Measurements from ENCODE around the gene PPP2R2C. TPM values are rescaled to one million over a fixed set of nuclear protein-coding genes. Genes with fewer than 3 reads are reported as not detected.

PPP2R2C gene
- total and polyA plus RNA-seq, 2 donors (not counting 1 experiment from before 2014, with no cell fraction given): 0.10 to 0.17 TPM

GRCh38 chr4:6389142-6389825 lies 83.1 kb downstream of the PPP2R2C start:
- Histone ChIP-seq H3K4me3 (replicated peaks in 1 of 4; ENCODE audit: control extremely low read depth in 1 of 4, insufficient read depth in 1 of 4, low read depth in 3 of 4, low read length in 4 of 4) (no peak overlapping the region), H3K36me3 (ENCODE audit: control insufficient read depth, insufficient read depth, low read length) (no peaks in the 10 kb centered on the region), H4K20me1 (ENCODE audit: control insufficient read depth, extremely low read depth, insufficient read depth, low read length) (no peaks in the 10 kb centered on the region), H3K27ac (ENCODE audit: insufficient read depth, low read length) (no peak overlapping the region), H2AFZ (ENCODE audit: low read length) (no peak overlapping the region), H3K9me3 (ENCODE audit: control insufficient read depth, insufficient read depth, low read depth, low read length) (no peaks in the 10 kb centered on the region), H3K4me1 (ENCODE audit: control insufficient read depth, extremely low read depth, insufficient read depth, low read length) (no peaks in the 10 kb centered on the region), H3K4me2 (ENCODE audit: extremely low read depth, insufficient read depth, low read length) (no peak overlapping the region), H3K79me2 (ENCODE audit: control insufficient read depth, insufficient read depth, low read length) (no peaks in the 10 kb centered on the region), H3K27me3 (ENCODE audit: control insufficient read depth, insufficient read depth, low read length) (no peaks in the 10 kb centered on the region), H3K9ac (ENCODE audit: insufficient read depth, low read length) (no peak overlapping the region)
- TF ChIP-seq, protein P1, sequence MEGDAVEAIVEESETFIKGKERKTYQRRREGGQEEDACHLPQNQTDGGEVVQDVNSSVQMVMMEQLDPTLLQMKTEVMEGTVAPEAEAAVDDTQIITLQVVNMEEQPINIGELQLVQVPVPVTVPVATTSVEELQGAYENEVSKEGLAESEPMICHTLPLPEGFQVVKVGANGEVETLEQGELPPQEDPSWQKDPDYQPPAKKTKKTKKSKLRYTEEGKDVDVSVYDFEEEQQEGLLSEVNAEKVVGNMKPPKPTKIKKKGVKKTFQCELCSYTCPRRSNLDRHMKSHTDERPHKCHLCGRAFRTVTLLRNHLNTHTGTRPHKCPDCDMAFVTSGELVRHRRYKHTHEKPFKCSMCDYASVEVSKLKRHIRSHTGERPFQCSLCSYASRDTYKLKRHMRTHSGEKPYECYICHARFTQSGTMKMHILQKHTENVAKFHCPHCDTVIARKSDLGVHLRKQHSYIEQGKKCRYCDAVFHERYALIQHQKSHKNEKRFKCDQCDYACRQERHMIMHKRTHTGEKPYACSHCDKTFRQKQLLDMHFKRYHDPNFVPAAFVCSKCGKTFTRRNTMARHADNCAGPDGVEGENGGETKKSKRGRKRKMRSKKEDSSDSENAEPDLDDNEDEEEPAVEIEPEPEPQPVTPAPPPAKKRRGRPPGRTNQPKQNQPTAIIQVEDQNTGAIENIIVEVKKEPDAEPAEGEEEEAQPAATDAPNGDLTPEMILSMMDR (conservative IDR thresholded peaks at IDR 0.05 in 1 of 2, IDR thresholded peaks at IDR 0.05 in 1 of 2; ENCODE audit: low read depth in 1 of 2, low read length in 2 of 2): no peak
- TF ChIP-seq EZH2 (IDR thresholded peaks at IDR 0.05; ENCODE audit: low read length, missing control alignments): no peak
- no peak for DNase-seq (ENCODE audit: low read depth in 2 of 2)

- Histone ChIP-seq H3K4me3 (replicated peaks in 1 of 4; ENCODE audit: control extremely low read depth in 1 of 4, insufficient read depth in 1 of 4, low read depth in 3 of 4, low read length in 4 of 4) (no peak overlapping the region), H3K79me2 (ENCODE audit: control insufficient read depth, insufficient read depth, low read length) (no peaks in the 10 kb centered on the region), H3K27me3 (ENCODE audit: control insufficient read depth, insufficient read depth, low read length) (no peaks in the 10 kb centered on the region), H4K20me1 (ENCODE audit: control insufficient read depth, extremely low read depth, insufficient read depth, low read length) (no peaks in the 10 kb centered on the region), H3K4me1 (ENCODE audit: control insufficient read depth, extremely low read depth, insufficient read depth, low read length) (no peaks in the 10 kb centered on the region), H3K9ac (ENCODE audit: insufficient read depth, low read length) (no peak overlapping the region), H3K4me2 (ENCODE audit: extremely low read depth, insufficient read depth, low read length) (no peak overlapping the region), H3K9me3 (ENCODE audit: control insufficient read depth, insufficient read depth, low read depth, low read length) (no peaks in the 10 kb centered on the region), H3K36me3 (ENCODE audit: control insufficient read depth, insufficient read depth, low read length) (no peaks in the 10 kb centered on the region), H2AFZ (ENCODE audit: low read length) (no peak overlapping the region), H3K27ac (ENCODE audit: insufficient read depth, low read length) (no peak overlapping the region)
- TF ChIP-seq, protein P1 (conservative IDR thresholded peaks at IDR 0.05 in 1 of 2, IDR thresholded peaks at IDR 0.05 in 1 of 2; ENCODE audit: low read depth in 1 of 2, low read length in 2 of 2): no peak
- no peak for TF ChIP-seq EZH2 (IDR thresholded peaks at IDR 0.05; ENCODE audit: low read length, missing control alignments)
- DNase-seq (ENCODE audit: low read depth in 2 of 2): no peak
Observed at GRCh38 chr4:6388713-6389112, 83.7 kb downstream of the PPP2R2C start.

DNA sequence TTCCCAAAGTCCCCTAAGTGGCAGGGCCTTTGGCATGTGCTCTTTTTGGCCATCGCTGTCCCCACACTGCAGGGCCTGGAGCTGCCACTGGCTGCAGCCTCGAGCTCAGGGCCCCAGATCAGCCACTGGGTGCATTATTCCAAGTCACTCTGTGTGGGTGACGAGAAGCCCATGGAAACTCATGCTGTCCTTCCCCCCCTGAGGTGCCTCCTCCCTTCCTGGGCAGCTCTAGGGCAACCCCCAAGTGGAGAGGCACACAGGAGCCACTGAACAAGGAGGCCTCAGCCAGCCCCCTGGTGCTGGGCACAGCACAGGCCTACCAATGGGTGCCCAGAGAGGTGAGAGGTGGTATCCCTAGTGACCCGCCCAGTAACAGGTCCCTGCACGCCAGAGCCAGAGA lies 84.5 kb downstream of the PPP2R2C start:
- H2AFZ ChIP-seq (ENCODE audit: low read length): no peak overlapping the region
- no peaks in the 10 kb centered on the region for H3K27me3 ChIP-seq (ENCODE audit: control insufficient read depth, insufficient read depth, low read length)
- H3K4me2 ChIP-seq (ENCODE audit: extremely low read depth, insufficient read depth, low read length): no peak overlapping the region
- no peaks in the 10 kb centered on the region for H4K20me1 ChIP-seq (ENCODE audit: control insufficient read depth, extremely low read depth, insufficient read depth, low read length)
- TF ChIP-seq EZH2 (IDR thresholded peaks at IDR 0.05; ENCODE audit: low read length, missing control alignments): no peak
- TF ChIP-seq, protein P1 (conservative IDR thresholded peaks at IDR 0.05 in 1 of 2, IDR thresholded peaks at IDR 0.05 in 1 of 2; ENCODE audit: low read depth in 1 of 2, low read length in 2 of 2): no peak
- H3K9ac ChIP-seq (ENCODE audit: insufficient read depth, low read length): no peak overlapping the region
- no peaks in the 10 kb centered on the region for H3K79me2 ChIP-seq (ENCODE audit: control insufficient read depth, insufficient read depth, low read length)
- no peaks in the 10 kb centered on the region for H3K4me1 ChIP-seq (ENCODE audit: control insufficient read depth, extremely low read depth, insufficient read depth, low read length)
- H3K27ac ChIP-seq (ENCODE audit: insufficient read depth, low read length): no peak overlapping the region
- H3K4me3 ChIP-seq (replicated peaks in 1 of 4; ENCODE audit: control extremely low read depth in 1 of 4, insufficient read depth in 1 of 4, low read depth in 3 of 4, low read length in 4 of 4): no peak overlapping the region
- no peak for DNase-seq (ENCODE audit: low read depth in 2 of 2)
- H3K9me3 ChIP-seq (ENCODE audit: control insufficient read depth, insufficient read depth, low read depth, low read length): no peaks in the 10 kb centered on the region
- no peaks in the 10 kb centered on the region for H3K36me3 ChIP-seq (ENCODE audit: control insufficient read depth, insufficient read depth, low read length)
